Ramos (cell line): ENCODE results near the gene EIF3A.
"Not testable (repeated sequence)": the region's sequence is repeated elsewhere in the genome, so short reads cannot be mapped to it uniquely, and the experiment has no call there.

Source experiments
- in situ Hi-C: fragments of 300-500 bp; cut with MboI; formaldehyde crosslinking; loops from one replicate; pipeline ENCODE4 v1.14.3; 2022; ENCODE audit warnings: low sequenced_read_pairs; ENCODE audit not compliant: unreplicated experiment

EIF3A gene, protein sequence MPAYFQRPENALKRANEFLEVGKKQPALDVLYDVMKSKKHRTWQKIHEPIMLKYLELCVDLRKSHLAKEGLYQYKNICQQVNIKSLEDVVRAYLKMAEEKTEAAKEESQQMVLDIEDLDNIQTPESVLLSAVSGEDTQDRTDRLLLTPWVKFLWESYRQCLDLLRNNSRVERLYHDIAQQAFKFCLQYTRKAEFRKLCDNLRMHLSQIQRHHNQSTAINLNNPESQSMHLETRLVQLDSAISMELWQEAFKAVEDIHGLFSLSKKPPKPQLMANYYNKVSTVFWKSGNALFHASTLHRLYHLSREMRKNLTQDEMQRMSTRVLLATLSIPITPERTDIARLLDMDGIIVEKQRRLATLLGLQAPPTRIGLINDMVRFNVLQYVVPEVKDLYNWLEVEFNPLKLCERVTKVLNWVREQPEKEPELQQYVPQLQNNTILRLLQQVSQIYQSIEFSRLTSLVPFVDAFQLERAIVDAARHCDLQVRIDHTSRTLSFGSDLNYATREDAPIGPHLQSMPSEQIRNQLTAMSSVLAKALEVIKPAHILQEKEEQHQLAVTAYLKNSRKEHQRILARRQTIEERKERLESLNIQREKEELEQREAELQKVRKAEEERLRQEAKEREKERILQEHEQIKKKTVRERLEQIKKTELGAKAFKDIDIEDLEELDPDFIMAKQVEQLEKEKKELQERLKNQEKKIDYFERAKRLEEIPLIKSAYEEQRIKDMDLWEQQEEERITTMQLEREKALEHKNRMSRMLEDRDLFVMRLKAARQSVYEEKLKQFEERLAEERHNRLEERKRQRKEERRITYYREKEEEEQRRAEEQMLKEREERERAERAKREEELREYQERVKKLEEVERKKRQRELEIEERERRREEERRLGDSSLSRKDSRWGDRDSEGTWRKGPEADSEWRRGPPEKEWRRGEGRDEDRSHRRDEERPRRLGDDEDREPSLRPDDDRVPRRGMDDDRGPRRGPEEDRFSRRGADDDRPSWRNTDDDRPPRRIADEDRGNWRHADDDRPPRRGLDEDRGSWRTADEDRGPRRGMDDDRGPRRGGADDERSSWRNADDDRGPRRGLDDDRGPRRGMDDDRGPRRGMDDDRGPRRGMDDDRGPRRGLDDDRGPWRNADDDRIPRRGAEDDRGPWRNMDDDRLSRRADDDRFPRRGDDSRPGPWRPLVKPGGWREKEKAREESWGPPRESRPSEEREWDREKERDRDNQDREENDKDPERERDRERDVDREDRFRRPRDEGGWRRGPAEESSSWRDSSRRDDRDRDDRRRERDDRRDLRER (N-terminal part only)

DNA sequence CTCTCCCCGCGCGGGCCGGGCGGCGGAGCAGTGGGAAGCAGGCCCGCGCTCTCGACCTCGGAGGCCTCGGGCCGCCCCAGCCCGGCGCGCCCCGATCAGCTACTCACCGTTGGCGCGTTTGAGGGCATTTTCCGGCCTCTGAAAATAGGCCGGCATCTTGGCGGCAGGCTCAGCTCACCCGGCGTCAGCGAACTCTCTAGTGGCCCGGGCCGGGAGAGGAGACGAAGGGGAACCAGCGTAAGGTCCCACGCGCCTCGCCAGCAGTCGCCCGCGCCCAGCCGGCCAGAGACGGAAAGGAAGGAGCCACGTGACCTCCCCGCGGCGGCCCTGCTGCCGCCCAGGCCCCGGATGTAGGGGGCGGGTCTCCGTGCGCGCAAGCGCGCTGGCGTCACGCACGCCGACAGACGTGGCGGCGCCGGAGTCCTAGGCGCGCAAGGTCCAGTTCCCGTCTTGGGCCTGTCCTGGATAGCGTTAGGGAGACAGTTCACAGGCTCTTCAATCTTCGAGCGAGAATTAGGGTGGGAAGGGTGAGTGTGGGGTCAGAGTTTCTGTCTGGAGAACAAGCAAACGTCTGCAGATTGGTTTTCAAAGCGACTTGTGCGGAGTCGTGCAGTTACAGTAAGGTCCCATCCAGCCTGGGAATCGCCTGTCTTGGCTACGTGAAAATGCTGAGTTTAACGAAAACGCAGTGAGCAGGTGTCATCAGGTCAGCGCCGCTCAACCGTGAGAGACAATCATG is at the start of gene EIF3A:
Gene EIF3A, minus strand, starts transcription at position 297 of the 739 bp plus-strand sequence. Its CDS starts 141 bp downstream, at position 156.
- in situ Hi-C loops, result no loop called here

GRCh38 chr10:119129721-119130120 is 49.1 kb upstream of the EIF3A start:
- in situ Hi-C loops, result no loop called here

DNA sequence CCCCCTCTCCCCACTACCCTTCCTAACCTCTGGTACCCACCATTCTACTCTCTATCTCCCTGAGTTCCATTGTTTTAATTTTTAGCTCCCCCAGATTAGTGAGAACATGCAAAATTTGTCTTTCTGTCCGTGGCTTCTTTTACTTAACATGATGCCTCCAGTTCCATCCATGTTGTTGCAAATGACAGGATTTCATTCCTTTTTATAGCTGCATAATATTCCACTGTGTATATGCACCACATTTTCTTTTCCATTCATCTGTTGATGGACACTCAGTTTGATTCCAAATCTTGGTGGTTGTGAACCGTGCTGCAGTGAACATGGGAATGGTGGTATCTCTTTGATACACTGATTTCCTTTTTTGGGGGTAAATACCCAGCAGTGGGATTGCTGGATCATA is 45.3 kb upstream of the EIF3A start:
- in situ Hi-C loops, result no loop called here

DNA sequence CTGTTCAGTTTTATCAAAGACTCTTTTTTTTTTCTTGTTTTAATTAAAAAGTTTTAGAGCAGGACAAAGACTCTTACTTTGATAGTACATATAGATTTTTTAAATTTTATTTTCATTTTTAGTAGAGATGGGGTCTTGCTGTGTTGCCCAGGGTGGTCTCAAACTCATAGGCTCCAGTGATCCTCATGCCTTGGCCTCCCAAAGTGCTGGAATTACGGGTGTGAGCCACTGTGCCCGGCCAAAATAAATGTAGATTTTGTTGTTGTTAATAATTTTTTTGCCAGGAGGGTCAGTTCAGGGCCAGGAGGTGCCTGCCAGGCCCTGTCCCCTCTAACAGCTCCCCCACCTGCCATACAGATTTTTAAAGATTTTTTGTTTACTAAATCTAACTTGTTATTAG is 40.3 kb upstream of the EIF3A start:
- in situ Hi-C loops, result no loop called here

GRCh38 chr10:119120413-119120867 is 39.8 kb upstream of the EIF3A start:
- in situ Hi-C loops, result no loop called here

GRCh38 chr10:119119400-119119799 is 38.8 kb upstream of the EIF3A start:
- in situ Hi-C loops, result no loop called here

DNA sequence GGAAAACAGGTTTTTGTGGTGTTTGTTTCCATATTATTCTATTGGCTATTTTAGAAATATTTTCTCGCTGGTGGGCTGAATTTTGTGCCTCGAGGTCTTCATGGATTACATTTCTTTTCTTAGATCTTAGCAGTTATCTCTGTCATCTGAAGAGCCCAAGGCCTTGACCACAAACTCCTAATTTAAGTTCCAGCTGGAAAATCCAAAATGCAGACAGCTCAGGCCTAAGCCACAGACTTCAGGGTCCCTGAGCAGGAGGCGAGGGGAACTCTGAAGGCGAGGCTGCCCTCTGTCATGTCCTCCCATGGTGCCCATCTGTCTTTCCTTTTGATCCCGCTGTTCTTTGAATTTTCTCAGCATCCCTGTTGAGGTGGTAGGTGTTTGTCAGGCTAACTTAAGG is 37.6 kb upstream of the EIF3A start:
- in situ Hi-C loops, result no loop called here

GRCh38 chr10:119116326-119116951 is 35.8 kb upstream of the EIF3A start:
- in situ Hi-C loops, result no loop called here

GRCh38 chr10:119115926-119116325 is 35.3 kb upstream of the EIF3A start:
- in situ Hi-C loops, result no loop called here

DNA sequence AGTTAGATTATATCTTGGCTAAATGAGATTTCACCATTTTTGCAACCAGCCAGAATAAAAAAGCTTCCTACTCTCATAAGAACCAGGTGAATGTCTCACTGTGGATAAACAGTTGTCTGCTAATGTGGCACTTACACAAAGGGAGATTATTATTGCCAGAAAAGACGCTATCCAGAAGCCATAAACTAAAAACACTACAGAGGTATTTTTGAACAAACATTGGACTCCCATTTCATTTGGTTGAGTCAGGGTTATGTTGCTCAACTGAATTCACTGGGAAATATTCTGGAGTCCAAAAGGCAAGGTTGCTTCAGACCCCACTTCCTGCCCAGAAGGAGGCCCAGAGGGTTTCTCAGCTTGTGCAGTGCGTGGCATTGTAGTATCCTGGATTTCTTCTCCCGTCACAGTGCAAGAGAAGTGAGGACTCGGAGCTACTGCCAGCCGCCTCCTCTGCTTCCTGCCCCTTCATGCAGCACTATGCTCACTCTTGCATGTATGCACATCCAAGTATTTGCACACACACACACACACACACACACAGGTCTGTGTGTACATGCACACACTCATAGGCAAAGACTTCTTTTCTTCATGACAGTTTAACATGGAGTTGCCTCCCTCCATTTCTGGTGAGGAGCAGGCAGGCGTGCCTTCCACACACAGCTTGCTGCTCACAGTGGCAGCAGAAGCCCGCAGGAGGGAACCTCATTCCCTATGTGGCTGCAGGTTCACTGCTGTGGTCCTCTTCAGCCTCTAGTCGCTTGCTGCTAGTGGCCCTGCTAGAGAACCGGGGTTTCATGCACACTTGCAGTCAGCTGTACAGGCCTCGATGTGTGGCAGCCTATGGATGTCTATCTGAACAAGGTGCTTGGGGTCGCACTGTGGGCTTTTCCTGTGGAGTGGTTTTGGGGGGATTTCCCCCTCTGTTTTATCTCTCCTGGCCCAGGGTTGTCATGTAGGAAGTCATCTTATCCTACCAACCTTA is 33.4 kb upstream of the EIF3A start:
- in situ Hi-C loops, result no loop called here

DNA sequence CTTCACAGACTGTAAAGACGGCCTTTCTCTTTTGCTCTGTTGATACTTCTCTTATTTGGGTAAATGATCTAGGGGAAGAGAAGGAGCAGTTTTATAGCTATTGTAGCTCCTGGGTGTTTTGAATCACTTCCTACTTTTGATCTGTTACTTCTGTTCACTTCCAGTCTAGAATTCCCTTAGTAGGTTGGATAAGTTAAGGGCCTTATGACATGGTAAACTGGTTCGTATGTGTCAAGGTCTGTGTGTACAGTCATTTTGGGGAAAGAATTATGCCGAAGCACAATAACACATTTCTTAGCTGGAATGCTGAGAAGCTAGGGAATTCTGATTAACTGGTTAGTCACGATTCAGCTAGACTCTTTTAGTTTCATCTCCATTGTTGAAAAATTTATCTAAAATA is 31.4 kb upstream of the EIF3A start:
- in situ Hi-C loops, result no loop called here

- in situ Hi-C loops, result not testable (repeated sequence)
These were observed 27.2 kb upstream of the EIF3A start for GRCh38 chr10:119107771-119108170.

GRCh38 chr10:119107106-119107505 is 26.5 kb upstream of the EIF3A start:
- in situ Hi-C loops, result not testable (repeated sequence)

GRCh38 chr10:119105899-119106298 is 25.3 kb upstream of the EIF3A start:
- in situ Hi-C loops, result not testable (repeated sequence)

- in situ Hi-C loops, result no loop called here
These were observed 24.5 kb upstream of the EIF3A start for GRCh38 chr10:119105155-119105554.

DNA sequence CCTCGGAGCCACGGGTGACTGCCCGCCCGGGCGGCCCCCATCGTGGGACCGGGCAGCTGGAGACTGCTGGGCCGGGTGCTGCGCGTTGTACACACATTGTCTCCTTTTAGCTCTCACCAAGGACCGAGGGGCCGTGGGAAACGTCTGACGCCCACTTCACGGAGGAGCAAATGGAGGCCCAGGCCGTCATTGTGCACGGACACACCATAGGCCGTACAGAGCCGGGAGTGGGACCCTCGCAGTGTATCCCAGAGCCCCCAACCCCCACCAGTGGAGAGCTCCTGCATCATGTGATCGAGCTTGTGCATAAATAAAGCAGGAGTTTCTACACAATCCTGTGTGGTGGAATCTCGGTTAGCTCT is 24.0 kb upstream of the EIF3A start:
- in situ Hi-C loops, result no loop called here

DNA sequence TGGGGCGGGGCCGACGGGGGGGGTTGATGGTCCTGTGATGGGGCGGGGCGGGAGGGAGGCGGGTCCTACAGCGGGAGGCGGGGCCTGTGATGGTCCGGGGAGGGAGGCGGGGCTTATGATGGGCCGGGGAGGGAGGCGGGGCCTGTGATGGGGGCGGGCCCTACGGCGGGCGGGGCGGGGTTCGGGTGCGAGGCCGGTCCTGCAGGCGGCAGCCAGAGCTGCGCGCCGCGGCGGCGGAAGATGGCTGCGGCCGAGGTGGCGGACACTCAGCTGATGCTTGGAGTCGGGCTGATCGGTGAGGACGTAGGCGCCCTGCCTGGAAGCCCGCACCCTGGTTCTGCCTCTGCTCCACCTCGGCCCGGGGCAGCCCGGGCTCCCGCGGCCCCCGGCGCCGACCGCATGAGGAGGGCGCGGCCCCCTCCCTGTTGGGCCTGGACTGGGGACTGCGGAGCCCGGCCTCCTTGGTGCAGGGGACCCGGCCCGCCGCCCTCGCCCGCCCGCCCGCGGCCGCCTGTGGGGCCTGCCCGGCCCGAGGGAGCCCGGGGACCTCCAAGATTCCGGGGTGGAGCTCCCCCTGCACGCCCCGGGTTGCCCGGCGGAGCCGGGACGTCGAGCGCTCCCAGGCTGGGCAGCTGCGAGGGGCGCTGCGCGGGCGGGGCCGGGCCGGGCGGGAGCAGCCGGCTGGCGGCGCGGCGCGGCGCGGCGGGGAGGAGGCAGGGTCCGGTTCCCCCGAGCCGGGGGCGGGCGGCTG is 23.5 kb upstream of the EIF3A start, which contains the start of gene DENND10:
Gene DENND10, plus strand, starts transcription at position 211 of the 751 bp plus-strand sequence. Its CDS starts 30 bp downstream, at position 241.
- in situ Hi-C loops, result no loop called here
